GM23338 (cell line): ENCODE data around the gene OR1J1. TPM values are rescaled to one million over a fixed set of nuclear protein-coding genes. Genes with fewer than 3 reads are reported as not detected.

Experiments
- ATAC-seq: fragments of 200-7000 bp; cut with Tn5 transposase; 3 replicates; pipeline ENCODE4 v1.9.1; 2020
- DNase-seq: peaks from one replicate; pipeline ENCODE4 v3.0.0-alpha.2; 2015; ENCODE audit warnings: low spot score
- H2AFZ ChIP-seq: fragments of 200-600 bp; sonication (generic); 2 replicates; pipeline ENCODE4 v1.8.0; 2016; ENCODE audit warnings: antibody characterized with exemption, mild to moderate bottlenecking, moderate library complexity
- H3F3A ChIP-seq: fragments of 200-600 bp; sonication (generic); replicated peaks from 2 replicates; pipeline ENCODE4 v1.8.0; 2017; ENCODE audit warnings: antibody characterized with exemption, mixed run types, low read depth
- H3K27ac ChIP-seq: fragments of 200-600 bp; sonication (generic); 2 replicates; pipeline ENCODE4 v1.6.1; 2016; ENCODE audit warnings: low read depth
- H3K27me3 ChIP-seq: fragments of 200-600 bp; sonication (generic); 2 replicates; pipeline ENCODE4 v1.8.0; 2016; ENCODE audit warnings: mild to moderate bottlenecking, mixed run types, moderate library complexity; ENCODE audit not compliant: insufficient read depth
- H3K36me3 ChIP-seq: fragments of 200-600 bp; sonication (generic); 2 replicates; pipeline ENCODE4 v1.8.0; 2016; ENCODE audit warnings: mild to moderate bottlenecking; ENCODE audit not compliant: insufficient read depth
- H3K4me1 ChIP-seq: fragments of 200-600 bp; sonication (generic); 2 replicates; pipeline ENCODE4 v1.8.0; 2016; ENCODE audit warnings: mild to moderate bottlenecking, moderate library complexity; ENCODE audit not compliant: insufficient read depth
- H3K4me2 ChIP-seq: fragments of 200-600 bp; sonication (generic); 2 replicates; pipeline ENCODE4 v1.7.1; 2017; ENCODE audit warnings: mixed run types
- H3K4me3 ChIP-seq: fragments of 200-600 bp; sonication (generic); 2 replicates; pipeline ENCODE4 v1.6.1; 2016; ENCODE audit warnings: mixed run types
- H3K79me2 ChIP-seq: fragments of 200-600 bp; sonication (generic); replicated peaks from 2 replicates; pipeline ENCODE4 v1.8.0; 2017; ENCODE audit warnings: mild to moderate bottlenecking; ENCODE audit not compliant: insufficient read depth
- H3K9me2 ChIP-seq: fragments of 200-600 bp; sonication (generic); 2 replicates; pipeline ENCODE4 v1.8.0; 2017; ENCODE audit not compliant: insufficient read depth
- H4K20me1 ChIP-seq: fragments of 200-600 bp; sonication (generic); replicated peaks from 2 replicates; pipeline ENCODE4 v1.8.0; 2017; ENCODE audit warnings: mild to moderate bottlenecking; ENCODE audit not compliant: insufficient read depth
- H3K27ac Mint-ChIP-seq: 2 replicates; pipeline ENCODE4 v1.8.0; 2020; ENCODE audit warnings: inconsistent platforms, mild to moderate bottlenecking, moderate library complexity, mixed read lengths
- H3K27me3 Mint-ChIP-seq: 3 replicates; pipeline ENCODE4 v1.8.0; 2022; ENCODE audit warnings: low read depth, mild to moderate bottlenecking, moderate library complexity, mixed read lengths, inconsistent platforms; ENCODE audit not compliant: insufficient read depth, poor library complexity
- H3K36me3 Mint-ChIP-seq: 3 replicates; pipeline ENCODE4 v1.8.0; 2021; ENCODE audit warnings: low read depth, mild to moderate bottlenecking, inconsistent platforms, moderate library complexity, mixed read lengths
- H3K4me1 Mint-ChIP-seq: 3 replicates; pipeline ENCODE4 v1.8.0; 2020; ENCODE audit warnings: mild to moderate bottlenecking, inconsistent platforms, mixed read lengths
- H3K4me3 Mint-ChIP-seq: 3 replicates; pipeline ENCODE4 v1.8.0; 2021; ENCODE audit warnings: moderate library complexity, mild to moderate bottlenecking, inconsistent platforms, mixed read lengths
- H3K9me3 Mint-ChIP-seq: 3 replicates; pipeline ENCODE4 v1.8.0; 2020; ENCODE audit warnings: moderate library complexity, mild to moderate bottlenecking, inconsistent platforms, mixed read lengths
- CREB1 ChIP-seq: fragments of 250-450 bp; sonication (Bioruptor Pico); IDR thresholded peaks from 2 replicates; pipeline ENCODE4 v1.5.0; 2020; ENCODE audit warnings: low read depth, mild to moderate bottlenecking, moderate library complexity
- EZH2 ChIP-seq: fragments of 200-600 bp; sonication (generic); IDR thresholded peaks from one replicate; pipeline ENCODE4 v1.8.0; 2017; ENCODE audit warnings: antibody characterized with exemption, mild to moderate bottlenecking, low read depth; ENCODE audit not compliant: unreplicated experiment
- EZH2phosphoT487 ChIP-seq: fragments of 200-600 bp; sonication (generic); IDR thresholded peaks from one replicate; pipeline ENCODE4 v1.8.1; 2018; ENCODE audit warnings: antibody characterized with exemption; ENCODE audit not compliant: unreplicated experiment
- JUNB ChIP-seq: IDR thresholded peaks from one replicate; pipeline ENCODE4 v1.6.1; 2016; ENCODE audit warnings: antibody characterized with exemption; ENCODE audit not compliant: unreplicated experiment
- POLR2AphosphoS5 ChIP-seq: IDR thresholded peaks from 2 replicates; pipeline ENCODE4 v1.6.1; 2016; ENCODE audit warnings: antibody characterized with exemption, low read depth
- STAT1 ChIP-seq: IDR thresholded peaks from one replicate; pipeline ENCODE4 v1.6.1; 2016; ENCODE audit warnings: antibody characterized with exemption; ENCODE audit not compliant: unreplicated experiment
- ZNF114 ChIP-seq: fragments of 250-450 bp; sonication (Bioruptor Pico); IDR thresholded peaks from 2 replicates; pipeline ENCODE4 v1.5.0; 2020; ENCODE audit warnings: mild to moderate bottlenecking, moderate library complexity
- ZNF331 ChIP-seq: fragments of 250-450 bp; sonication (Bioruptor Pico); IDR thresholded peaks from 2 replicates; pipeline ENCODE4 v1.5.0; 2020; ENCODE audit warnings: low read depth, mild to moderate bottlenecking, moderate library complexity
- polyA plus RNA-seq: library from polyadenylated mRNA; unstranded; fragments of >200 nt; fragmentation: Nextera tagmentation; extraction: Ambion mirVana; gene quantifications from 2 replicates; pipeline ENCODE4 v1.2.1, GENCODE V29; 2016
- total RNA-seq: library from RNA; depleted of rRNA; stranded (reverse); fragments of >200 nt; shearing (Covaris generic); gene quantifications from 2 replicates; pipeline ENCODE4 v1.2.3, GENCODE V29; 2014
- TF ChIP-seq, protein P1 (sequence below): IDR thresholded peaks from one replicate; pipeline ENCODE4 v1.6.1; 2018; ENCODE audit warnings: antibody characterized with exemption; ENCODE audit not compliant: unreplicated experiment
- TF ChIP-seq, protein P2 (sequence below): IDR thresholded peaks from 2 replicates; pipeline ENCODE4 v1.6.1; 2016; ENCODE audit warnings: antibody characterized with exemption
- TF ChIP-seq, protein P3 (sequence below), 2 experiments: fragments of 200-600 bp in 1 of 2; sonication (generic) in 1 of 2; conservative IDR thresholded peaks; 2 replicates each; pipeline versions ENCODE4 v1.5.1 to v1.6.1; 2016 to 2017; ENCODE audit warnings: antibody characterized with exemption in 2 of 2, low read depth in 2 of 2, mild to moderate bottlenecking in 2 of 2, moderate library complexity in 1 of 2

The OR1J1 gene
- total and polyA plus RNA-seq, 2 experiments from 2014 or later, result not detected

DNA sequence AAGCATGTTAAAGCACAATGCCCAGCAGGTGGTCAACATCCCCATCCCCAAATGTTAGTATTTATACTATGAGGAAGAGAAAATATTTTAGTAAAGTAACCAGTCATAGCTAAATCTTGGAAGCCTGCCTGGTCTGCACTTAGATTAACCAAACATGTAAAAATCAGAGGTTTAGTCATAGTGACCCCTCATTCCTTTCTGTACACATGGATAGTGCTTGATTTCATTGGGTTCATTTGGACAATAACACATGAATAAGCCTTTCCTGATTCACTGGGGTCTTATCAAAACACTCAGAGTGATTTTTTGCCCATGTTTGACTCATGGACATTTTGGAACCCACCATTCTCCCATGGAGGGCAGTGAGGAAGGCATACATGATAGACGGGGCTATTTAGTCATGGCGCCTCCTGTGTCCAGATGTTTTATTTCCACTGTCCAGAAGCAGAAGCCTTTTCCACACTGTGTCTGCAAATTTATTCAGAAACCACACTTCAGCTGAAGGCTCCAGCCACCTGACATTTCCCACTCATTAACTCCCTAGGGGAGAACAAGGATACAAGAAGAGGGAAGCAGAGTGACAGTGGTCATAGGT is 32.5 kb downstream of the OR1J1 start:
- H3K4me1 Mint-ChIP-seq, result no peaks in the 10 kb centered on the region
- Histone ChIP-seq H3K9me2 (no peaks in the 10 kb centered on the region; the same call in 1 of the 2 replicates), H3K4me2 (no peak overlapping the region), H4K20me1 (no peaks in the 10 kb centered on the region), H3K27me3 (no peaks in the 10 kb centered on the region), H2AFZ (no peak overlapping the region), H3F3A (no peaks in the 10 kb centered on the region), H3K36me3 (no peaks in the 10 kb centered on the region), H3K4me1 (no peaks in the 10 kb centered on the region), H3K4me3 (no peak overlapping the region), H3K79me2 (no peaks in the 10 kb centered on the region), H3K27ac (no peak overlapping the region)
- H3K27me3 Mint-ChIP-seq, result peaks cover 2% of the 10 kb centered on the region
- H3K27ac Mint-ChIP-seq, result no peak overlapping the region
- no peak for ATAC-seq
- H3K36me3 Mint-ChIP-seq, result peaks cover 10% of the 10 kb centered on the region; the same call in 1 of the 3 replicates
- TF ChIP-seq POLR2AphosphoS5, result no peak
- TF ChIP-seq, protein P1, sequence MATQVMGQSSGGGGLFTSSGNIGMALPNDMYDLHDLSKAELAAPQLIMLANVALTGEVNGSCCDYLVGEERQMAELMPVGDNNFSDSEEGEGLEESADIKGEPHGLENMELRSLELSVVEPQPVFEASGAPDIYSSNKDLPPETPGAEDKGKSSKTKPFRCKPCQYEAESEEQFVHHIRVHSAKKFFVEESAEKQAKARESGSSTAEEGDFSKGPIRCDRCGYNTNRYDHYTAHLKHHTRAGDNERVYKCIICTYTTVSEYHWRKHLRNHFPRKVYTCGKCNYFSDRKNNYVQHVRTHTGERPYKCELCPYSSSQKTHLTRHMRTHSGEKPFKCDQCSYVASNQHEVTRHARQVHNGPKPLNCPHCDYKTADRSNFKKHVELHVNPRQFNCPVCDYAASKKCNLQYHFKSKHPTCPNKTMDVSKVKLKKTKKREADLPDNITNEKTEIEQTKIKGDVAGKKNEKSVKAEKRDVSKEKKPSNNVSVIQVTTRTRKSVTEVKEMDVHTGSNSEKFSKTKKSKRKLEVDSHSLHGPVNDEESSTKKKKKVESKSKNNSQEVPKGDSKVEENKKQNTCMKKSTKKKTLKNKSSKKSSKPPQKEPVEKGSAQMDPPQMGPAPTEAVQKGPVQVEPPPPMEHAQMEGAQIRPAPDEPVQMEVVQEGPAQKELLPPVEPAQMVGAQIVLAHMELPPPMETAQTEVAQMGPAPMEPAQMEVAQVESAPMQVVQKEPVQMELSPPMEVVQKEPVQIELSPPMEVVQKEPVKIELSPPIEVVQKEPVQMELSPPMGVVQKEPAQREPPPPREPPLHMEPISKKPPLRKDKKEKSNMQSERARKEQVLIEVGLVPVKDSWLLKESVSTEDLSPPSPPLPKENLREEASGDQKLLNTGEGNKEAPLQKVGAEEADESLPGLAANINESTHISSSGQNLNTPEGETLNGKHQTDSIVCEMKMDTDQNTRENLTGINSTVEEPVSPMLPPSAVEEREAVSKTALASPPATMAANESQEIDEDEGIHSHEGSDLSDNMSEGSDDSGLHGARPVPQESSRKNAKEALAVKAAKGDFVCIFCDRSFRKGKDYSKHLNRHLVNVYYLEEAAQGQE, result no peak
- no peak for TF ChIP-seq EZH2phosphoT487
- TF ChIP-seq CREB1 (CRISPR knock-in tag), result no peak
- TF ChIP-seq, protein P2, sequence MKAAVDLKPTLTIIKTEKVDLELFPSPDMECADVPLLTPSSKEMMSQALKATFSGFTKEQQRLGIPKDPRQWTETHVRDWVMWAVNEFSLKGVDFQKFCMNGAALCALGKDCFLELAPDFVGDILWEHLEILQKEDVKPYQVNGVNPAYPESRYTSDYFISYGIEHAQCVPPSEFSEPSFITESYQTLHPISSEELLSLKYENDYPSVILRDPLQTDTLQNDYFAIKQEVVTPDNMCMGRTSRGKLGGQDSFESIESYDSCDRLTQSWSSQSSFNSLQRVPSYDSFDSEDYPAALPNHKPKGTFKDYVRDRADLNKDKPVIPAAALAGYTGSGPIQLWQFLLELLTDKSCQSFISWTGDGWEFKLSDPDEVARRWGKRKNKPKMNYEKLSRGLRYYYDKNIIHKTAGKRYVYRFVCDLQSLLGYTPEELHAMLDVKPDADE, result no peak
- no peak for TF ChIP-seq ZNF331 (CRISPR knock-in tag)
- no peak for TF ChIP-seq ZNF114
- peaks cover 80% of the 10 kb centered on the region for H3K9me3 Mint-ChIP-seq
- no peak for DNase-seq
- no peak overlapping the region for H3K4me3 Mint-ChIP-seq

DNA sequence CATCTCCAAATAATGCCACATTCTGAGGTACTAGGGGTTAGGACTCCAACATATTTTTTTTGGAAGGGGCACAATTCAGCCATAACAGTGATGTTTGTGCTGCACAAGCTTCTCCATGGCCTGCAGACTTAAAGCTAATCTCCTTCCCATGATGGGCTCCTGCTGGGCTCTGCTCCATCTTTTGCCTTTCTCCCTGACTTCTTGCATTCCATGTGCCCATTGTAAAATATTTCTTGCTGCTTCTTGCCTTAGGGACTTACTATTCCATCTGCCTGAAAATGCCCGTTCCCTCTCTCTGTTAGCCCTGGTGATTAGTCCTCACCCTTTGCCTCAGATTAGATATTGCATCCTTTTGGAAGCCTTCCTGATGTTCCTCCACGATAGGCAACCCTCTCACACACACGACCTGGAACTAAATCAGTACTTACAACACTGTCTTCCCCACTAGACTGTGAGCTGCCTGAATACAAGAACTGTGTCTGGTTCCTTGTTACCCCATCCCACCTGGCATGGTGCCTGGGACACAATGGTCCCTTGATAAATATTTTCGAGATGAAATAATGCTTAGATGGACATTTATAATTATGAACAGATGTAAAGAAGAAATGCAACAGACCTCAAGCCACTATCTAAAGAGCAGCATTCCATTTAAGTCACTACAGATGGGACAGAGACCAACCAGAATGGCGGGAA is 33.5 kb downstream of the OR1J1 start:
- DNase-seq (no peak), ATAC-seq (no peak)
- H3K27ac ChIP-seq, result no peak overlapping the region
- no peak overlapping the region for H3K4me2 ChIP-seq
- H3K4me3 ChIP-seq, result no peak overlapping the region
- H3F3A ChIP-seq, result no peaks in the 10 kb centered on the region
- H3K27me3 ChIP-seq, result no peaks in the 10 kb centered on the region
- no peaks in the 10 kb centered on the region for H3K4me1 ChIP-seq
- H3K79me2 ChIP-seq, result no peaks in the 10 kb centered on the region
- no peak overlapping the region for H2AFZ ChIP-seq
- Mint-ChIP-seq H3K27me3 (peaks cover 2% of the 10 kb centered on the region), H3K4me3 (no peak overlapping the region), H3K9me3 (peaks cover 83% of the 10 kb centered on the region), H3K27ac (no peak overlapping the region), H3K4me1 (no peaks in the 10 kb centered on the region), H3K36me3 (peaks cover 10% of the 10 kb centered on the region; the same call in 1 of the 3 replicates)
- H3K9me2 ChIP-seq, result no peaks in the 10 kb centered on the region; the same call in 1 of the 2 replicates
- H3K36me3 ChIP-seq, result no peaks in the 10 kb centered on the region
- H4K20me1 ChIP-seq, result no peaks in the 10 kb centered on the region
- TF ChIP-seq ZNF114 (no peak), ZNF331 (CRISPR knock-in tag) (no peak), JUNB (no peak), EZH2 (no peak), STAT1 (no peak), EZH2phosphoT487 (no peak), POLR2AphosphoS5 (no peak)
- TF ChIP-seq, protein P3, sequence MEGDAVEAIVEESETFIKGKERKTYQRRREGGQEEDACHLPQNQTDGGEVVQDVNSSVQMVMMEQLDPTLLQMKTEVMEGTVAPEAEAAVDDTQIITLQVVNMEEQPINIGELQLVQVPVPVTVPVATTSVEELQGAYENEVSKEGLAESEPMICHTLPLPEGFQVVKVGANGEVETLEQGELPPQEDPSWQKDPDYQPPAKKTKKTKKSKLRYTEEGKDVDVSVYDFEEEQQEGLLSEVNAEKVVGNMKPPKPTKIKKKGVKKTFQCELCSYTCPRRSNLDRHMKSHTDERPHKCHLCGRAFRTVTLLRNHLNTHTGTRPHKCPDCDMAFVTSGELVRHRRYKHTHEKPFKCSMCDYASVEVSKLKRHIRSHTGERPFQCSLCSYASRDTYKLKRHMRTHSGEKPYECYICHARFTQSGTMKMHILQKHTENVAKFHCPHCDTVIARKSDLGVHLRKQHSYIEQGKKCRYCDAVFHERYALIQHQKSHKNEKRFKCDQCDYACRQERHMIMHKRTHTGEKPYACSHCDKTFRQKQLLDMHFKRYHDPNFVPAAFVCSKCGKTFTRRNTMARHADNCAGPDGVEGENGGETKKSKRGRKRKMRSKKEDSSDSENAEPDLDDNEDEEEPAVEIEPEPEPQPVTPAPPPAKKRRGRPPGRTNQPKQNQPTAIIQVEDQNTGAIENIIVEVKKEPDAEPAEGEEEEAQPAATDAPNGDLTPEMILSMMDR (conservative IDR thresholded peaks at IDR 0.05; ENCODE audit: low read depth in 2 of 2), result no peak
- TF ChIP-seq, protein P2, result no peak
- TF ChIP-seq, protein P1, result no peak
